H7 (cell line): ENCODE data around the gene IFT80. TPM values are rescaled to one million over a fixed set of nuclear protein-coding genes. Genes with fewer than 3 reads are reported as not detected.
A peak's percentile ranks its signal among the peaks of the same experiment; 100 is the strongest.

Experiments used
- DNase-seq: peaks from one replicate; pipeline ENCODE4 v3.0.0; 2012
- H3K27me3 ChIP-seq: 2 replicates; pipeline ENCODE4 v1.6.0; 2011; ENCODE audit warnings: mild to moderate bottlenecking, low read length; ENCODE audit not compliant: control insufficient read depth, insufficient read depth
- H3K36me3 ChIP-seq: replicated peaks from 2 replicates; pipeline ENCODE4 v1.5.1; 2011; ENCODE audit warnings: low read length; ENCODE audit not compliant: control insufficient read depth, insufficient read depth
- H3K4me3 ChIP-seq: 2 replicates; pipeline ENCODE4 v1.5.1; 2011; ENCODE audit warnings: low read depth, mild to moderate bottlenecking, control low read depth, low read length, moderate library complexity; ENCODE audit not compliant: insufficient read depth
- total RNA-seq: library from RNA; depleted of rRNA; stranded (reverse); fragments of >200 nt; shearing (Covaris generic); gene quantifications from 2 replicates; pipeline ENCODE4 v1.2.3, GENCODE V29; 2014

IFT80 gene
- total RNA-seq, 1 experiment from 2014 or later = 19.9 TPM

DNA sequence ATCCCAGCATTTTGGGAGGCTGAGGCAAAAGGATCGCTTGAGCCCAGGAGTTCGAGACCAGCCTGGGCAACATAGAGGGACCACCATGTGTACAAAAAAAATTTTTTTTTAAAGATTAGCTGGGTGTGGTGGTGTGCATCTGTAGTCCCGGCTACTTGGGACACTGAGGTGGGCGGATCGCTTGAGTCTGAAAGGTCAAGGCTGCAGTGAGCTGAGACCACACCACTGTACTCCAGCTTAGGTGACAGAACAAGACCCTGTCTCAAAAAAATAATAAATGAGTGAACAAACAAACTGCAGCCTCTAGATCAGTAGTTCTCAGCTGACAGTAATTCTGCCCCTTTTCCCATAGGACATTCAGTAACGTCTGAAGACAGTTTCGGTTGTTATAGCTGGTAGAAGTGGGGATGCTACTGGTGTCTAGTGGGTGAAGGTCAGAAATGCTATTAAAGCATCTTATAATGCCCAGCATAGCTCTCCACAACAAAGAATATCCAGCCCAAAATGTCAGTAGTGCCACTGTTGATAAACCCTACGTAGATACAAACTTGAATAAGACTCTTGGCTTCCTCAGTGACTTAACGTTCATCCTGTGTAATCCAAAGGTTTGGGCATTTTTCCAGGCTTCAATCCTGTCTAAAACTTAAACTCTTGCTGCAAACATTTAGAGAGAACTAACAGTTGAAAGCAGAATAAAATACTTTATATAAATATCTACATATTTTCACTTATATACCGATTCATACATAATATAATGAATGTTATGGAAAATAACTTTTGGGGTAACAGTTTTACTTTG is 11.0 kb upstream of the IFT80 start:
- DNase-seq = no peak

DNA sequence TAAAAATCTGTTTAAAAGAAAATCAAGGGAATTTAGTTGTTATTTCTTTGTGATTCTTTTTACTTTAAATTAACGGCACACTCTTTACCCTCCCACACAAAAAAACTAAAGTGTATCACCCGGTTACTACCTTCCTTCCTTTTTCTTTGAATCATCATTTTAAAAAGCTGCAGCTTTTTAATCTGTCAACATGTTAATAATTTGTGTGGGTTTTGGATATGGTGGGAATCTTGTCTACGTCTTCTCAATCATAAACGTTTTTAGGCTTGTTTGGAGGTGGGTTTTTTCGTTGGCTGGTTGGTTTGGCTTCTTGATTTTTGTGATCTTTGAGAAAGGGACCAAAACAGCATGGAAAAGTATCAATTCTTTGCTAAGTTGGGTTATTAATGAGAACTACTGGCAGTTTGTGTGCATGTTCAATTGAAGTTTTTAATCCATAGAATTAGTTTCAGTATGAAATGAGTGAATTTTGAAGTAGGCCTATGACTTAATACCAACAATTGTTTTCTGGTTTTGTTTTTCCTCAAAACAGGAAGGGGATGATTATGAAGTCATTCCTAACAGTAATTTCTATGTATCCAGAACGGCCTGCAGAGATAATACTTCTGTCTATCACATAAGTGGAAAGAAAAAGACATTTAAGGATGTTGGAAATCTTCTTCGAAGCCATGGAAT is 4.9 kb upstream of the IFT80 start:
- Histone ChIP-seq H3K4me3 (no peak overlapping the region), H3K36me3 (peaks cover 6% of the 10 kb centered on the region), H3K27me3 (no peaks in the 10 kb centered on the region)
- DNase-seq = no peak

More for the DNA sequence above, 11.0 kb upstream of the IFT80 start:
- Histone ChIP-seq H3K27me3 (no peaks in the 10 kb centered on the region), H3K36me3 (peaks cover 17% of the 10 kb centered on the region), H3K4me3 (no peak overlapping the region)

DNA sequence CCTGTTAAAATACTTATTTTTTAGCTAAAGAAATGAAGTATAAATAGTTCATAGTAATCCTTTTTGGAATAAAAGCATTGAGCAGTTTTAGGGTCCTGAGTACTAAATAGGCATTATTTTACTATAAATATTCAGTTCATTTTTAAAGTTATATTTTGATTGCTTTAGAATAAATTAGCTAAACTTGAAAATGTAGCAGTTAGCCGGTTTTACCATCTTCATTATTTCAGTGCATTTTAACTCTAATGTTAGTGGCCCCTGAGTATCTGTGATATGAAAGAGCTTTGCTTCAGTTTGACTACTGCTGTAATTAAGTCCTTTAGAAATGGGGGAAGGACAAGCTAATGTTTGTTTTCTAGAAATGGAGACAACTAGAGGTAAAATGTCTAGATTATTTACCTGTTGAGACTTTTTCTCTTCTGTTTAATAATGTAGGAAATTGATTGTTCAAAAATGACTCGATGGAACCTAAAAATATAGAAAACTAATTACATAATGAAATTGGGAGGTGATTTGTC is 4.1 kb upstream of the IFT80 start:
- Histone ChIP-seq H3K4me3 (no peak overlapping the region), H3K36me3 (peaks cover 3% of the 10 kb centered on the region), H3K27me3 (no peaks in the 10 kb centered on the region)
- DNase-seq = no peak

DNA sequence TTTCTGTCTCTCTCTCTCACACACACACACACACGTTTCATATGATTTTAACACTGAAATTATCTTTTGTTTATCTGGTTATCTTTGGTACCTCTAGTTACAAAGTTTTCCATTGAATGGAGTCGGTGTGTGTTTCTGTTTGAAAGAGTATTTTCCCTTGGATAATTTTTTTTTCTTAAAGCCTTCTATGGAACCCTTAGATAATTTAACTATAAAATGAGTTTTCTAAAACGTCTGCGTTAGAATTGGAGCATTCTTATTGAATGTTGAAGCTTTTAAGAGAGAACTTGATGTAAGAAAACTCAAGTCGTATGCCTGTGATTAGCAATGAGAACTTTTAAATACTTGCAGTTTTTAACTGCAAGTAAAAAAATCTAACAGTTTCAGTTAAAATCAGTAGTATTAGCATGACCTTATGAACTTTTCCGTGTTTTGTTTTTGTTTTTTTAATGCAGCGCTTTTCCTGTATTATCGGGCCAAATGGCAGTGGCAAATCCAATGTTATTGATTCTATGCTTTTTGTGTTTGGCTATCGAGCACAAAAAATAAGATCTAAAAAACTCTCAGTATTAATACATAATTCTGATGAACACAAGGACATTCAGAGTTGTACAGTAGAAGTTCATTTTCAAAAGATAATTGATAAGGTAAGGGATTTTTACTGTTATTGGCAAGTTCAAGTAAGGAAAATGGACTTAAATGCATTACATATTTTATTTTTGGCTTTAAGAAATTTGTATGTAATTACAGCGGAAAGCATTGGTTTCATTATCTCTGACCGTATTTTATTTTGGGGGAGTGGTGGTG is 3.4 kb upstream of the IFT80 start:
- no peak for DNase-seq
- no peaks in the 10 kb centered on the region for H3K27me3 ChIP-seq
- H3K4me3 ChIP-seq = peak overlapping the region; percentile 2; the same call in 1 of the 2 replicates
- peaks cover 3% of the 10 kb centered on the region for H3K36me3 ChIP-seq

DNA sequence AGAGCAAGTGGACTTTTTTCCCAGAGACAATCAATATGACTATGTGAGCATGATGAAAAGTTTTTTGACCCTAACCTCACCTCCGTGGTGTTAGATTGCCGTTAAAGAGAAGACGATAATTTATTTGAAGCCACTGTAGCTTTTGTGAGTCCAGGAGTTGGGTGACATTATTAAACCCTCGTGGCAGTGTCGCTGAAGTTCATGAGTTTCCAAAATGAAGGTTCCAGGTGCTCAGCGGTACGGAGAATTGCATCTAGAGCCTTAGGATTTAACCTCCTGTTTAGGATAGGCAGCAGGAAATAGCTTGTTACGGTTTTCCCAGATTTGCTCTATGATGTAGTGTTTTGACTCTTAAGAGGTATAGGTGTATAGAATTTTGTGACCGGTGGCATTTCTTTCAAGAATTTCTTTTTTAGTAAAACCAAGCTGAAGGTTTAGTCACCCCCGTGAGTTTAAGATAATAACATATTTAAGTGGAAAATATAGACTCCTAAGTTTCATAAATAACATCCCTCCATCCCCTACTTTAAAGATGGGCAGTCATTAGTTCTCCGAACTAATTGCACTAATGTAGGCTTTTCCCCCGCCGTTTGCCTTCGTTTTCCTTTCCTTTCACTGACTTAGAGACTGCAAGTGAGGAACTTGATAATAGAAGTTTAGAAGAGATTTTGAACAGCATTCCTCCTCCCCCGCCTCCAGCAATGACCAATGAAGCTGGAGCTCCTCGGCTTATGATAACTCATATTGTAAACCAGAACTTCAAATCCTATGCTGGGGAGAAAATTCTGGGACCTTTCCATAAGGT is 2.5 kb upstream of the IFT80 start:
- Histone ChIP-seq H3K36me3 (peaks cover 3% of the 10 kb centered on the region), H3K4me3 (peak overlapping the region; percentile 75), H3K27me3 (no peaks in the 10 kb centered on the region)
- DNase-seq = no peak

DNA sequence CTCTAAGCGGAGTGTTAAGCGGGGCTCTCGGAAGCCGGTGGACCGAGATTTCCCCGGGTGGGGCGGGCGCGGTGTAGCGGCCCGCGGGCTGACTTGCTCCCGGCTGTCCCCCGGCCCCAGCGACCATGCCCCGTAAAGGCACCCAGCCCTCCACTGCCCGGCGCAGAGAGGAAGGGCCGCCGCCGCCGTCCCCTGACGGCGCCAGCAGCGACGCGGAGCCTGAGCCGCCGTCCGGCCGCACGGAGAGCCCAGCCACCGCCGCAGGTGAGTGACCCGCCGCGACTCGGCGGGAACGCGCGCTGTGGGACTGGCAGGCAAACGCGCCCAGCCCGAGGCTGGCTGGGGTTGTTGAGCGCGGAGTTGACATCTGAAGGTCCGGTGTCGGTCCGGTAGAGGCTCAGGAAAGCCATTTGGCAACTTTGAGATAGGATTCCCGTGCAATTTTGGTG is 1.7 kb upstream of the IFT80 start:
- Histone ChIP-seq H3K4me3 (peak overlapping the region; percentile 75), H3K27me3 (no peaks in the 10 kb centered on the region), H3K36me3 (peaks cover 2% of the 10 kb centered on the region)
- DNase-seq = peak; percentile 45

DNA sequence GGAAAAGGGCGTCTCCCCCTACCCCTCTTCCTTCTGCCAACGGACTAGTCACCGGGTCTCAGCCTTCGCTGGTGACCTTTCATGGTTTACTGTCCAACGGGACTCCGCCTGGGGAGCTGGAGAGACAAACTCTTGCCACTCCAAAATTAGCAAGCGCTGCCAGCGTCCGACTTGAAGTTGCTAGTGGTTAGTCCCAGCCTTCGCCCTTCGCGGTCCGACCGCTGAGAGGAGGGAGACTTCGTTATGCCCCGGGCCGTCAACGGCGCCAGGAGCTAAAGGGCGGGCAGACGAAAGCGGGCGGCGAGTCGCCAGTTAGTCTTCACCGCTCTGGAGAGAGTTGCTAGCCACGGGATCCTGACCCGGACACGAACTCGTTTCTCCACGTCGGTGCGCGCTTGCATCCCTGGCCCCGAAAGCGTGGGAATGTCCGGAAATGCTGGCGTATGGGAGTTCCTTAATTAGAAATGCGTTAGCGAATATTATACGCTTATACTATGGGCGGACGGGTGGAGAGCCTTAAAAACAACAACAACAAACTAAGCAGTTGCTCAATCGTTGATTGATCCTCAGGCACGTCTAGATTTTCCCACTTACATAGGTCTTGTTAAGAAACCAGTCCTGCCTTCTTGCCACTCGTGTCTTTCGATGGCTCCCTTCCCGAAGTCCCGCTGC is 1.1 kb upstream of the IFT80 start:
- H3K4me3 ChIP-seq = peak overlapping the region; percentile 75
- DNase-seq = peak; percentile 36

DNA sequence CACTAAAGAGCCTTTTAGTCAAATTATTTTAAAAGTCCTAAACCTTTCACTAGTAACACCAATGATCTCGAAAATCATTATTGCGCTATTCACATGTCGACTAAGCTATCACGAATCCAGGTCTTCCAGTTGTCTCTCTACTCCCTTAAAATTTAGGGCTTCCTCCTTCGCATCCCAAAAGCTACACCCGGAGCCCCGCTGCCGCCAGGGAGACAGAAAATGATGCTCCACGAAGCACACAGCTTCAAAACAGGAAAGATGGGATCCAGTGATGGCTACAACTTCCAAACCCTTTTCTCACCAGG is 253 bp downstream of the IFT80 start:
- DNase-seq = no peak
- Histone ChIP-seq H3K36me3 (no peaks in the 10 kb centered on the region), H3K27me3 (no peaks in the 10 kb centered on the region), H3K4me3 (peak overlapping the region; percentile 75)

More for the DNA sequence above, 1.1 kb upstream of the IFT80 start:
- H3K36me3 ChIP-seq = no peaks in the 10 kb centered on the region
- H3K27me3 ChIP-seq = no peaks in the 10 kb centered on the region

DNA sequence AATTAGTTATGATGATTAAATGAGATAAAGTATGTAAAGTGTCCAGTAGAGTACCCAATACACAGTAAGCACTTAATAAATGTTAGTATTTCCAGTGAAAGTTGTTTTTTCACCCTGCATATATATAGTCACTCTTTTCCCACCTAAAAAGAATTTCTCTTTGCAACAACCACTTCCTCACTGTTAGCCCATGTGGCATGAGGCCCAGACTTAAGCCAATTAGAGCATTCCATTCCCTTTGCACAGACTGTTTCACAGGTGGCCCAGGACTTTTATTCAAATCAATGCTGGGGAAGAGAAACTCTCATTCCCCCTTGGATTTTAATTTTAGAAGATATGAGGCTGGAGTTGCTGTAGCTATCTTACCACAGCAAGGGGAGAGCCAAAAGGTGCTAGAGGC is 3.7 kb downstream of the IFT80 start:
- no peak for DNase-seq
- Histone ChIP-seq H3K27me3 (no peaks in the 10 kb centered on the region), H3K4me3 (no peak overlapping the region)

DNA sequence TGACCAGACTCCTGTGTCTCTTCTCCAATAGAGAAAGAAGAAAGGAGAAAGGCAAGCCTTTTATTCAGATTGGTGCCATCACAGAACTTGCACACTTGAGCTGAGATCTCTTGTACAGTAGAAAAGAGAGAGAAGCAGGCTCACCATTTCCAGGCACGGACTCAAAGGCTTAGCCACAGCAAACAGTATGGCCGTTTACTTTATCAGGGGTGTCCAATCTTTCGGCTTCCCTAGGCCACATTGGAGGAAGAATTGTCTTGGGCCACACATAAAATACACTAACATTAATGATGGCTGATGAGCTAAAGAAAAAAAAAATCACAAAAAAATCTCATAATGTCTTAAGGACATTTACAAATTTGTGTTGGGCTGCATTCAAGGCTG is 5.0 kb downstream of the IFT80 start:
- H3K4me3 ChIP-seq = no peak overlapping the region
- DNase-seq = no peak
- H3K27me3 ChIP-seq = no peaks in the 10 kb centered on the region
- H3K36me3 ChIP-seq = no peaks in the 10 kb centered on the region

More for the DNA sequence above, 3.7 kb downstream of the IFT80 start:
- no peaks in the 10 kb centered on the region for H3K36me3 ChIP-seq

DNA sequence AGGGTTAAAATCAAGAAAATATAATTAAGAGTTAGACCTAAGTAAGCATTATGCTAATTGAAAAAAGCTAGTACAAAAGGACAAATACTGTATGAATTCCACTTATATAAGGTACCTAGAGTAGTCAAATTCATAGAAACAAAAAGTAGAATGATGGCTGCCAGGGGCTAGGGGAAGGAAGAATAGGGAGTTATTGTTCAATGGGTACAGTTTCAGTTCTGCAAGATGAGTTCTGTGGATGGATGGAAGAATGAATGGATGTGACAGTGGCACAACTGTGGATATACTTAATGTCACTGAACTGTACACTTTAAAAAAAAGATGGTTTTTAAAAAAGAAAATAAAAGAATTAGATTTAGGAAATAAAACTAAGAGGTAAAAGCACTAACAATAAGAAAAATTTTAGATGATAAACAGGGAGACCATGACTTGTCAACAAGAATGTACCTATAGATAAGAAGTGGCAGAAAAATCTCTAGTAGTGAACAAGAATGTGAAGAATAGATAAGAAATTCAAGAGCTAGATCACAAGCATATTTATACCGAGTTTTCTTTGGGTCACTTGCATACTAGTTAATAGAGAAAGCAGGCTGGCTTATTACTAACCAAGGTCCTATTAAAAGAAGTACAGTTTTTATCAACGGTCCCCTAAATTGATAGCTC is 5.5 kb downstream of the IFT80 start:
- no peak for DNase-seq
- H3K36me3 ChIP-seq = no peaks in the 10 kb centered on the region
- no peak overlapping the region for H3K4me3 ChIP-seq
- H3K27me3 ChIP-seq = no peaks in the 10 kb centered on the region

DNA sequence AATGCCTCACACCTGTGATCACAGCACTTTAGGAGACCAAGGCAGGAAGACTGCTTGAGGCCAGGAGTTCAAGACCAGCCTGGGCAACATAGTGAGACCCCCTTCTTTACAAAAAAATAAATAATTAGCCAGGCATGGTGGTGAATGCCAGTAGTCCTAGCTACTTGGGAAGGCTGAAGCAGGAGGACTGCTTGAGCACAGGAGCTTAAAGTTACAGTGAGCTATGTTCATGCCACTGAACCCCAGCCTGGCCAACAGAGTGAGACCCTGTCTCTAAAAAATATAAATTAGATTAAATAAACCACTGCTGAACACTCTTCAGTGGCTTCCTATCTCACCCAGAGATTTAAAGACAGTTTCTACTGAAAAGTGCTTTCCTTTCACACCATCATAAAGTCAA is 6.2 kb downstream of the IFT80 start:
- H3K4me3 ChIP-seq = no peak overlapping the region
- H3K27me3 ChIP-seq = no peaks in the 10 kb centered on the region
- no peak for DNase-seq
- no peaks in the 10 kb centered on the region for H3K36me3 ChIP-seq

DNA sequence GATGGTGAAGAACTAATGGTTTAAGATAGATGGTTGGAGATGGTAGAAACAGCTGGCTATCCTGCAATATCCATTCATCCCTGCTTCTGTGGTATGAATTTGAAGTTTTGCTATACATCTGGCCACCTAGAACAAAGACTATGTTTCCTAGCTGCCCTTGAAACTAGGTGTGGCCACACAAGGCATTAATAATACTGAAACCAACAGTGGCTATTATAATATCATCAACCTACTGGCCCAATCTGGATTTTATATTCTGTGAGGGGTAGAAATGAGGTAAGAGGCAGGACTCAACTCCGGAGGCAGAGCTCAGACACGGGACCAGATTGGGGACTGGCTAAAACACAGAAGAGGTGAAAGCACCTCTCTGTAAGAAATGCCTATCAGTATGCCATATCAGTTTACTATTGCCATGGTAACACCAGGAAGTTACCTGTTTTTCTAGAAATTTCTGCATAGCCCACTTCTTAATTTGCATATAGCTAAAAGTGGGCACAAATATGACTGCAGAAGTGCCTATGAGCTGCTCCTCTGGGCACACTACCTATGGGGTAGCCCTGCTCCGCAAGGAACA is 8.4 kb downstream of the IFT80 start:
- Histone ChIP-seq H3K36me3 (no peaks in the 10 kb centered on the region), H3K27me3 (no peaks in the 10 kb centered on the region), H3K4me3 (no peak overlapping the region)
- DNase-seq = no peak
